Body of pancreas (tissue), 4 donors: Measurements from ENCODE around the gene CDK5RAP2. TPM values are rescaled to one million over a fixed set of nuclear protein-coding genes. Genes with fewer than 3 reads are reported as not detected.
A peak's percentile ranks its signal among the peaks of the same experiment; 100 is the strongest.

ENCODE experiments used
- ATAC-seq: fragments of 150-250 bp; one replicate; pipeline ENCODE4 v1.9.1; 2016
- DNase-seq, 4 donors: peaks; one replicate each; pipeline ENCODE4 v3.0.0-alpha.2; 2019
- H3K27ac ChIP-seq, 4 donors: fragments of 200-600 bp; sonication (generic); 1 replicate in 3 of 4; 2 replicates in 1 of 4; pipeline versions ENCODE4 v1.5.1 to v1.6.1; 2016 to 2019; ENCODE audit warnings: mild to moderate bottlenecking in 1 of 4, mixed read lengths in 1 of 4, moderate library complexity in 1 of 4
- H3K27me3 ChIP-seq, 2 donors: fragments of 200-600 bp; sonication (generic); one replicate each; pipeline ENCODE4 v1.6.0; 2016; ENCODE audit warnings: mild to moderate bottlenecking in 1 of 2
- H3K36me3 ChIP-seq, 2 donors: fragments of 200-600 bp; sonication (generic); replicated peaks in 1 of 2; 2 replicates each; pipeline ENCODE4 v1.5.1; 2016; ENCODE audit warnings: low read depth in 2 of 2; ENCODE audit not compliant: insufficient read depth in 1 of 2
- H3K4me1 ChIP-seq: fragments of 200-600 bp; sonication (generic); one replicate; pipeline ENCODE4 v1.6.0; 2016
- H3K4me3 ChIP-seq, 2 donors: fragments of 200-600 bp; sonication (generic); 1 replicate in 1 of 2; 2 replicates in 1 of 2; pipeline ENCODE4 v1.5.1; 2016 to 2019
- H3K9me3 ChIP-seq, 3 donors: fragments of 200-600 bp; sonication (generic); 1 replicate in 2 of 3; 2 replicates in 1 of 3; pipeline ENCODE4 v1.5.1; 2016
- CTCF ChIP-seq, 7 experiments: fragments of 450-650 bp in 4 of 7; fragments of 200-600 bp in 3 of 7; sonication (generic) in 3 of 7; IDR thresholded peaks; one replicate each; pipeline ENCODE4 v1.5.1; 2016 to 2019; ENCODE audit warnings: antibody characterized with exemption in 7 of 7
- POLR2A ChIP-seq, 3 donors: fragments of 450-650 bp; IDR thresholded peaks; one replicate each; pipeline ENCODE4 v1.6.1; 2016; ENCODE audit warnings: antibody characterized with exemption in 3 of 3, mild to moderate bottlenecking in 2 of 3
- WGBS, 2 donors: methylation state at CpG; one replicate each; pipeline ENCODE4 v1.1.5; 2017; 5-methylcytosine and 5-hydroxymethylcytosine counted together
- intact Hi-C: fragments of 100-400 bp; cut with DNase I; formaldehyde crosslinking; loops from one replicate; pipeline ENCODE4 v1.15.1; 2023
- total RNA-seq, 2 donors: library from RNA; depleted of rRNA; stranded (reverse); fragments of >200 nt; gene quantifications; one replicate each; pipeline ENCODE4 v1.1.0, GENCODE V29; 2016

Gene CDK5RAP2
- total RNA-seq, 2 donors from 2014 or later, result 21.5 to 45.5 TPM

- DNase-seq (no peak), ATAC-seq (no peak)
- intact Hi-C loops, result no loop called here
- Histone ChIP-seq H3K27ac (no peak overlapping the region), H3K36me3 (no peaks in the 10 kb centered on the region), H3K4me1 (no peaks in the 10 kb centered on the region), H3K27me3 (no peaks in the 10 kb centered on the region), H3K4me3 (no peak overlapping the region), H3K9me3 (no peaks in the 10 kb centered on the region)
- TF ChIP-seq POLR2A (IDR thresholded peaks at IDR 0.05), result no peak
- TF ChIP-seq CTCF (IDR thresholded peaks at IDR 0.05), result no peak
- 79 to 80% methylated on average over 5 of the region's 5 CpGs for WGBS, 2 donors
Measured at GRCh38 chr9:120593250-120593954, 13.4 kb upstream of the CDK5RAP2 start.

GRCh38 chr9:120592210-120592609 is 12.2 kb upstream of the CDK5RAP2 start:
- TF ChIP-seq CTCF (IDR thresholded peaks at IDR 0.05) (no peak), POLR2A (IDR thresholded peaks at IDR 0.05) (no peak)
- Histone ChIP-seq H3K9me3 (no peaks in the 10 kb centered on the region), H3K27ac (no peak overlapping the region), H3K36me3 (no peaks in the 10 kb centered on the region), H3K27me3 (no peaks in the 10 kb centered on the region), H3K4me3 (no peak overlapping the region), H3K4me1 (no peaks in the 10 kb centered on the region)
- intact Hi-C loops, result no loop called here
- WGBS, 2 donors, result 83 to 92% methylated on average over 8 of the region's 8 CpGs
- DNase-seq (no peak), ATAC-seq (no peak)

GRCh38 chr9:120587328-120587727 is 7.4 kb upstream of the CDK5RAP2 start:
- H3K4me3 ChIP-seq, result no peak overlapping the region
- ATAC-seq (no peak), DNase-seq (no peak)
- intact Hi-C loops, result no loop called here
- WGBS, 2 donors, result 40 to 48% methylated on average over 1 of the region's 1 CpG
- no peak for TF ChIP-seq POLR2A (IDR thresholded peaks at IDR 0.05)
- no peak for TF ChIP-seq CTCF (IDR thresholded peaks at IDR 0.05)
- H3K4me1 ChIP-seq, result peaks cover 7% of the 10 kb centered on the region
- no peaks in the 10 kb centered on the region for H3K9me3 ChIP-seq
- H3K27ac ChIP-seq, result no peak overlapping the region
- no peaks in the 10 kb centered on the region for H3K36me3 ChIP-seq
- no peaks in the 10 kb centered on the region for H3K27me3 ChIP-seq

DNA sequence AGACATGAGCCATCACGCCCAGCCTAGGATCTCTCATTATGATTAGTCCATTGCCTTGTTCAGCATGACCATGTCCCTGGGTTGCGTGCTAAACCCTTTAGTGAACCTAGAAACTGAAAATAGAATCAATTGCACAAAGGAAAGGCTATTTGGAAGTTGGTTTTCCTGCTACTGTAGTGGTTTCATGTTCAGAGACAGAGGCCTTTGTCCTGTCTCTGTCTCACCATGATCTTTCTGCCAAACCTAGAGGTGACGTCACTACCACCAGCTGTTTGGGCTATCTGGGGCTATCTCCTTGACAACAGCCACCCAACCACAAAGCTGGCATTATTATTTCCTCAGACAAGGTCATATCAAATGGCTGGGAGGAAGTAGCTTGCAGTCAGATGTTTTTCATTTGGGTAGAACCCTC is 4.0 kb upstream of the CDK5RAP2 start:
- ATAC-seq, result peak; percentile 47
- H3K27me3 ChIP-seq, result no peaks in the 10 kb centered on the region
- H3K4me1 ChIP-seq, result peaks cover 14% of the 10 kb centered on the region
- H3K4me3 ChIP-seq, result no peak overlapping the region
- DNase-seq, result peak; percentile 42 to 79 (median 50)
- H3K36me3 ChIP-seq, result no peaks in the 10 kb centered on the region
- no peaks in the 10 kb centered on the region for H3K9me3 ChIP-seq
- intact Hi-C loops, result no loop called here
- TF ChIP-seq CTCF (IDR thresholded peaks at IDR 0.05) (no peak), POLR2A (IDR thresholded peaks at IDR 0.05) (no peak)
- peak overlapping the region in 3 of 4 donors; percentile 23 to 66 (median 61) for H3K27ac ChIP-seq
- 49 to 60% methylated on average over 3 of the region's 3 CpGs for WGBS, 2 donors
